ENCODE measurements around the gene CADM1. TPM values are rescaled to one million over a fixed set of nuclear protein-coding genes. Genes with fewer than 3 reads are reported as not detected.

Gene CADM1
- total and polyA plus RNA-seq, 2 experiments from 2014 or later = 48.4 to 54.3 TPM

DNA sequence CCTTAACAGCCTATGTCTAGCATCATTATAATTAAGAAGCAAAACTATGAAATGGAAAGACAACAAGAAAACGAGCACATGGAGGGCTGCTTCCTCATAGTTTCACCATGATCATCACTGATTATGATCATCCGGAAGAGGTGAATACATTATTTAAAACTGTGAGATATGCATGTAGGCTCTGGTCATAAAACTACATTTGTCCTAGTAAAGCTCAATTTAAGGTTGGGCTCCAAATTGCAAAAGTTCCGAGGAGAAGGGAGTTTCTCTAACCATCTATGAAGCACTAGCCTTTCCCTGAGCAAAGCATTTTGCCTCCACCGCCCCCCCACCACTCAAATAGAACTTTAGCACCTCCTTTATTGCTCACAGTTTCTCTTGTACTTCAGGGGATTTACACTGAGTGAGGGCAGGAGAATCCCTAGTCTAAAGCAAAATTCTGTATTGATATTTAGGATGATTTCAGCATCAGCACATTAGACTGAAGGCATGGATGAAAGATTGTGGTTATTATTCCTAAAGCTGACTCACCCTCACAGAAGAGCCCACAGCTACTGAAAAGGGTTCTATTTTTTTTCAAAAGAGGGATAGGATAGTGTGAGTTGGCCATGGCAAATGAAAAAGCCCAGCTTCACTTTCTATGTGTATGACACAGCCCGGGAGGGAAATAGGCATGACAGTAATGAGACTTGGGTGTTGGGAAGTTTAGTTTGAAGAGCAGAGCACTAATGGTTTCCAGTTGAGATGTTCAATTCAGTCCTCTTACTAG is 203.4 kb downstream of the CADM1 start:
- no peak for DNase-seq (ENCODE audit: low spot score)
- no peaks in the 10 kb centered on the region for H3K36me3 ChIP-seq (replicated peaks; ENCODE audit: insufficient read depth, low read depth)
- no peak overlapping the region for H3K27ac ChIP-seq
- TF ChIP-seq EZH2 (IDR thresholded peaks at IDR 0.05; ENCODE audit: borderline replicate concordance) (no peak), EZH2phosphoT487 (IDR thresholded peaks at IDR 0.05; ENCODE audit: low read depth, severe bottlenecking, unreplicated experiment) (no peak)
- TF ChIP-seq, protein P1, sequence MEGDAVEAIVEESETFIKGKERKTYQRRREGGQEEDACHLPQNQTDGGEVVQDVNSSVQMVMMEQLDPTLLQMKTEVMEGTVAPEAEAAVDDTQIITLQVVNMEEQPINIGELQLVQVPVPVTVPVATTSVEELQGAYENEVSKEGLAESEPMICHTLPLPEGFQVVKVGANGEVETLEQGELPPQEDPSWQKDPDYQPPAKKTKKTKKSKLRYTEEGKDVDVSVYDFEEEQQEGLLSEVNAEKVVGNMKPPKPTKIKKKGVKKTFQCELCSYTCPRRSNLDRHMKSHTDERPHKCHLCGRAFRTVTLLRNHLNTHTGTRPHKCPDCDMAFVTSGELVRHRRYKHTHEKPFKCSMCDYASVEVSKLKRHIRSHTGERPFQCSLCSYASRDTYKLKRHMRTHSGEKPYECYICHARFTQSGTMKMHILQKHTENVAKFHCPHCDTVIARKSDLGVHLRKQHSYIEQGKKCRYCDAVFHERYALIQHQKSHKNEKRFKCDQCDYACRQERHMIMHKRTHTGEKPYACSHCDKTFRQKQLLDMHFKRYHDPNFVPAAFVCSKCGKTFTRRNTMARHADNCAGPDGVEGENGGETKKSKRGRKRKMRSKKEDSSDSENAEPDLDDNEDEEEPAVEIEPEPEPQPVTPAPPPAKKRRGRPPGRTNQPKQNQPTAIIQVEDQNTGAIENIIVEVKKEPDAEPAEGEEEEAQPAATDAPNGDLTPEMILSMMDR (IDR thresholded peaks at IDR 0.05; ENCODE audit: poor library complexity) = no peak
- no peaks in the 10 kb centered on the region for H3K79me2 ChIP-seq
- no peak overlapping the region for H2AFZ ChIP-seq
- H3K4me3 ChIP-seq = no peak overlapping the region
- H3K27me3 ChIP-seq = no peaks in the 10 kb centered on the region
- 83% methylated on average over 5 of the region's 5 CpGs for WGBS (ENCODE audit: low lambda C conversion rate, missing lambda C conversion rate)
- no peaks in the 10 kb centered on the region for H4K20me1 ChIP-seq (ENCODE audit: insufficient read depth, poor library complexity, severe bottlenecking)
- no peaks in the 10 kb centered on the region for H3K9me2 ChIP-seq (replicated peaks; ENCODE audit: insufficient read depth)
- no peaks in the 10 kb centered on the region for H3K9me3 ChIP-seq (ENCODE audit: low read depth)
- H3K4me2 ChIP-seq = no peak overlapping the region
- peaks cover 14% of the 10 kb centered on the region for H3K4me1 ChIP-seq (ENCODE audit: insufficient read depth)

- peaks cover 9% of the 10 kb centered on the region for H3K4me1 ChIP-seq (ENCODE audit: insufficient read depth)
- H3K27ac ChIP-seq = no peak overlapping the region
- no peaks in the 10 kb centered on the region for H3K9me3 ChIP-seq (ENCODE audit: low read depth)
- no peaks in the 10 kb centered on the region for H3K79me2 ChIP-seq
- DNase-seq (ENCODE audit: low spot score) = no peak
- no peaks in the 10 kb centered on the region for H3K36me3 ChIP-seq (replicated peaks; ENCODE audit: insufficient read depth, low read depth)
- H3K27me3 ChIP-seq = no peaks in the 10 kb centered on the region
- no peak overlapping the region for H2AFZ ChIP-seq
- TF ChIP-seq EZH2 (IDR thresholded peaks at IDR 0.05; ENCODE audit: borderline replicate concordance) = no peak
- no peak for TF ChIP-seq EZH2phosphoT487 (IDR thresholded peaks at IDR 0.05; ENCODE audit: low read depth, severe bottlenecking, unreplicated experiment)
- TF ChIP-seq, protein P1 (IDR thresholded peaks at IDR 0.05; ENCODE audit: poor library complexity) = no peak
- H3K4me2 ChIP-seq = no peak overlapping the region
- H3K9me2 ChIP-seq (replicated peaks; ENCODE audit: insufficient read depth) = no peaks in the 10 kb centered on the region
- 89% methylated on average over 8 of the region's 8 CpGs for WGBS (ENCODE audit: low lambda C conversion rate, missing lambda C conversion rate)
- no peak overlapping the region for H3K4me3 ChIP-seq
- H4K20me1 ChIP-seq (ENCODE audit: insufficient read depth, poor library complexity, severe bottlenecking) = no peaks in the 10 kb centered on the region
Observed at GRCh38 chr11:115298300-115299012, 205.8 kb downstream of the CADM1 start.

GRCh38 chr11:115297330-115297729 is 206.9 kb downstream of the CADM1 start:
- H3K9me3 ChIP-seq (ENCODE audit: low read depth) = no peaks in the 10 kb centered on the region
- H3K27ac ChIP-seq = no peak overlapping the region
- H3K79me2 ChIP-seq = no peaks in the 10 kb centered on the region
- no peaks in the 10 kb centered on the region for H3K4me1 ChIP-seq (ENCODE audit: insufficient read depth)
- 96% methylated on average over 4 of the region's 4 CpGs for WGBS (ENCODE audit: low lambda C conversion rate, missing lambda C conversion rate)
- H3K36me3 ChIP-seq (replicated peaks; ENCODE audit: insufficient read depth, low read depth) = no peaks in the 10 kb centered on the region
- H3K4me3 ChIP-seq = no peak overlapping the region
- no peak for TF ChIP-seq EZH2phosphoT487 (IDR thresholded peaks at IDR 0.05; ENCODE audit: low read depth, severe bottlenecking, unreplicated experiment)
- TF ChIP-seq, protein P1 (IDR thresholded peaks at IDR 0.05; ENCODE audit: poor library complexity) = no peak
- TF ChIP-seq EZH2 (IDR thresholded peaks at IDR 0.05; ENCODE audit: borderline replicate concordance) = no peak
- no peaks in the 10 kb centered on the region for H3K27me3 ChIP-seq
- no peaks in the 10 kb centered on the region for H4K20me1 ChIP-seq (ENCODE audit: insufficient read depth, poor library complexity, severe bottlenecking)
- DNase-seq (ENCODE audit: low spot score) = no peak
- H3K4me2 ChIP-seq = no peak overlapping the region
- no peak overlapping the region for H2AFZ ChIP-seq
- no peaks in the 10 kb centered on the region for H3K9me2 ChIP-seq (replicated peaks; ENCODE audit: insufficient read depth)
